GM21576 (cell line): Measurements from ENCODE around the gene MAB21L3.

Source experiments
- ATAC-seq: cut with Tn5 transposase; IDR thresholded peaks from one replicate; pipeline ENCODE4 v1.9.1; 2021; ENCODE audit warnings: mild to moderate bottlenecking, moderate library complexity; ENCODE audit not compliant: unreplicated experiment

The MAB21L3 gene

GRCh38 chr1:116110567-116111523 is at the start of gene MAB21L3:
MAB21L3 (plus strand) TSS chr1:116111399; CDS start chr1:116112616, 1,217 bp downstream.
- no peak for ATAC-seq

GRCh38 chr1:116062201-116062600 is 49.0 kb upstream of the MAB21L3 start:
- no peak for ATAC-seq

- no peak for ATAC-seq
Observed at GRCh38 chr1:116064616-116065015, 46.6 kb upstream of the MAB21L3 start.

DNA sequence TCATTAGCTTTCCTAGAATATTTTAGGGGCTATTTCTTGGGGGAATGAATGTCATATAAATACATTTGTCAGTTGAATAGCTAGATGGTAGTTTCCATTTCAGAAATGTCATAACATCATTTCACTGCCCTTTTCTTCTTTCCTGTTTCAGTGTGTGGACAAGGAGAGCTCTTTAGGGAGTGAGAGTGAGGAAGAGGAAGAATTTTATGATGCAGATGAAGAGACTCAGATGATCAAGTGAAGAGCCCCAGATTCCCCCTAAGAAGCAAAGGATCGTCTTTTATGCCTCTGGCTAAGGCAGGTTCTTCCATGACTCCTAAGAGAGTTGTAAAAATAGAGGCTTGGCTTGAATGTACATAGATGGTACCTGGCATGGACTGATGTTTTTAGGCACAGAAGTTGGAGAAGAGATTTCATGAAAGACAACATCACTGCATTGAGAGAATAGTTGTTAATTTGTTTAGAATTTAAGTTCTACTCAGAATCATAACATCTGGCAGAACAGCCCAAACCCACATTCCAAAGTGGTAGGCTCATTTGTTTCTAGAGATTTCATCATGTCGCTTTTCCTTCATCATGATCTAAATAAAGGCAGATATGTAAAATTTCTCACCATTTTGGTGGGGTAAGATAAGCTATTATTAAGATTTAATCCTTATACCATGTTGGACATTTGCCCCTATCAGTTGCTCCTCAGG is 44.2 kb upstream of the MAB21L3 start:
- no peak for ATAC-seq

DNA sequence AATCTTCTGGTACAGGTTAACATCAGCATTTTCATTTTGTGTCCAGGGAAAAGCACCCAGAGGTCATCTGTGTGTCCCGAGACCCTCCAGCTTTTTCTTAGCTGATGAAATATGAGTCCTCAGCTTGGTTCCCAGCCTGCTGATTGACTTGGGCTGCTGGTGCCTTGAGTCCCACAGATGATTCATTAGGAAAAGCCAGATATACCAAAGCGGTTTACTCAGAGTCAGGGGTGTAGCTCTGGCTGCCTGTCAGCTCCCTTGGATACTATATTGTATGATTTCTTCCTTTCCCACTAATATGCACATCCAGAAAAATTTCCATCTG is 43.7 kb upstream of the MAB21L3 start:
- no peak for ATAC-seq

DNA sequence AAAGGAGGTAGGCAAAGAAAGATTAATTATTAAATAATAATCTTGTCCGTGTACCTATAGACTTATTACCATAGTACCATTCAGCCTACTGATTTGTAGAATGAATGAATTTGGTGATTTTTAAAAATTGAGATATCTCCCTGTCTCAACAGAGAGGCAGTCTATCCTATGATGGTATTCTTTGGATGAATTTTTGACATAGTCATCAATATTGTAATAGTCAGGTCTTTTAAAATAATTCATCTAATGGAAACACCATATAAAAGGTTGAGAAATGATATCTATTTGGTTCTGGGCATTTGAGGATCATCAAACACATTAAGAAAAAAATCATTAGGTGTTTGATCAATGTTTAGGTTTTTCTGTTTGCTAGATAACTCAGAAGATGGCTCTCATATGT is 35.6 kb upstream of the MAB21L3 start:
- ATAC-seq: no peak

DNA sequence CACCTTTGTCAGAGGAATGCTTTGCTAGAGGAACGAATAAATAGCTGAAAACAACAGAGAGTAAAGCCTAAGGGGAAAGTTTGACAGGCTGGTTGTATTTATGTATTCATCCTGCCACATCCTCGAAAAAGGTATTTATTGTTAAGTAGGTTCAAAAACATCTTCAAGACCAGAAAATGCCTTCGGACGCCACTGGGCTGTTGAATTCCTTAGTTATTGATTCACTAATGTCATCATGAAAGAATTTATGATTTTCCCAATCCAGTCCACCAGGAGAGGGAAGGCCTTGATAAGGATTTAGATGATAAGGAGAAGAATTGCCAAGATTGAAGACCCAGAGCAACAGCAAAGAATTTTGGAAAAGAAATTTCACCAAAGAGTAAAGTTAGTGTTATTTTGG is 35.2 kb upstream of the MAB21L3 start:
- ATAC-seq: no peak

DNA sequence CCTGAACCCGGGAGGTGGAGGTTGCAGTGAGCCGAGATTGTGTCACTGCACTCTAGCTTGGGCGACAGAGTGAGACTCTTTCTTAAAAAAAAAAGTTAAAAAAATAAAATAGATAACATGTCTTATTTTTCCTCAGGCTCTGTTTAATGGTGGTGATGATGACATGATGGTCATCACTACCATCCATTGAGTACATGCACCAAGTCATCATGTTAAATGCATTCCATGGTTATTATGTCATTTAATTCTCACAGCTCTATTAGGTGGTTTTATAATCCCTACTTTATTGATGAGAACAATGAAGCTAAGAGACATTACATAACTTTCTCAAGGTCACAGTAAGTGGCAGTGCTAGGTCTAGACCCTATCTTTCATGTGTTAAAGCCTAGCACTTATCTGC is 34.4 kb upstream of the MAB21L3 start:
- no peak for ATAC-seq

- ATAC-seq: no peak
Observed at GRCh38 chr1:116078699-116079223, 32.4 kb upstream of the MAB21L3 start.

DNA sequence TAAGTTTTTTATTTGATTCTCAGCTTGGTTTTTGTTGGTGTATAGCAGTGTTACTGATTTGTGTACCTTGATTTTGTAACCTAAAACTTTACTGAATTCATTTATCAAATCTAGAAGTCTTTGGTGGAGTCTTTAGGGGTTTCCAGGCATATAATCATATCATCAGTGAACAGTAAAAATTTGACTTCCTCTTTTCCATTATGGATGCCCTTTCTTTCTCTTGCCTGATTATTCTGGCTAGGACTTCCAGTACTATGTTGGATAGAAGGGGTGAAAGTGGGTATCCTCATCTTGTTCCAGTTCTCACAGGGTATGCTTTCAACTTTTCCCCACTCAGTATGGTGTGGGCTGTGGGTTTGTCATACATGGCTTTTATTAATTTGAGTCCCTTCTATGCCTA is 23.6 kb upstream of the MAB21L3 start:
- no peak for ATAC-seq

GRCh38 chr1:116089870-116090269 is 21.3 kb upstream of the MAB21L3 start:
- ATAC-seq: no peak

DNA sequence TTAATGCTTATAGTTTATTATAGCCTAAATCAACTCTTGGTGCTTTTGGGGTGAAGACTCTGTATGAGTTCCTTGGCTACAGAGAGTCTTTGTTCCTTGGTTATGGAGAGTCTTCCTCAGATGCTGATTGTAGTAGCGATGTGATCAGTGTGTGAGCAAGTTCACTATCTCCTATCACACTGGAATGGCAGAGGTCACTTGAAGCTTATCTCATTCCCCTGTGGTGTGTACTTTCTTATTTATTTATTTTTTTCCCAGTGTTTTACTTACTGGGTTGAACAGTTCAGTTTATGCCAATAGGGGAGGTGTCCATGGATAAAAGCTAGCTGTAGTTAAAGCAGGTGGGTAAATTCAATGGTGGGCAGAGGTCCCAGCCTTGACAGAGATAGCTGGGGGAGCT is 20.1 kb upstream of the MAB21L3 start:
- no peak for ATAC-seq

DNA sequence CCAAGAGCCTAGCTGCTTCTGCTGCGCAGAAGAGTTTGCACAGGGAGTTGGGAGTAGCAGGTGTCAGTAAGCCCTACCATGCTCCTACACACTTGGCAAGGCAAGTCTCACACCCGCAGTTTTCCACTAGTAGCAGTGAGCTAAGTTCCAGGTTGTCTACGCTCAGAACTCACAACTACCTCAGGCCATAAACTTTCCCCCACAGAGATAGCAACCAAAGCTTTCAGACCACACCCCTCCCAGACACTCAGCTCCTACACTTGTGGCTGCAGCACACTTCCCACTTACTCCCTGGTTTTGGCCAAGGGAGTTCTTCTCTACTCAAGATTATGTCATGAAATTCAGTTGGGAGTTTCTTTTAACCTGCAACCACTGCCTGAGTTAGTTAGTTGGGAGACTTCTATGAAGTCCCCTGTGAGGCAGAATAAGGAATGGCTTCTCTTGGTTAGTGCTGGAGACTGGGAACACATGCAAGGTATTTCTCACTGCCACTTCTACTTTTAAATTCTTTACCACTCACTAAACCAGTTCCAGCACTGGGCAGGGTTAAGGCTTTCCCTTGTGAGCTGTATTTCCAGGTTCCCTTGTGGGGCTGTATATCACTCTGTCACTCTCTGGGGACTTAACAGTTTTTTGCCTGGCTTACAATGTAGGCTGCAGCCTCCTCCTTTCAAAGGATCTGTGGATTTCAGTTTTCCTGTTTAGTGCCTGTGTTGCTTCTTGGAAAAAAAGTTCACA is 18.3 kb upstream of the MAB21L3 start:
- no peak for ATAC-seq

DNA sequence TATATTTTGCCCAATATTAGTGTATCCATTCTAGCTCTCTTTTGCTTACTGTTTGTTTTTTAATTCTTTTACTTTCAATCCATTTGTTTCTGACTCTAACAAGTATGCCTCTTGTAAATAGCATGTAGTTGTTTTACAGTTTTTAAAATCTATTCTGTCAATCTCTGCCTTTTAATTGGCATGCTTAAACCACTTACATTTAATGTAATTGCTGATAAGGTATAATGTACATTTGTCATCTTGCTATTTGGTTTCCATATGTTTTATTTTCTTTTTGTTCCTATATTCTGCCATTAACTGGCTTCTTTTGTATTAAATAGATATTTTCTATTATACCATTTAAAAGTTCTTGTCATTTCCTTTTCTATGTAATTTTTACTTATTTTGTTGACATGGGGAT is 16.2 kb upstream of the MAB21L3 start:
- ATAC-seq: no peak

DNA sequence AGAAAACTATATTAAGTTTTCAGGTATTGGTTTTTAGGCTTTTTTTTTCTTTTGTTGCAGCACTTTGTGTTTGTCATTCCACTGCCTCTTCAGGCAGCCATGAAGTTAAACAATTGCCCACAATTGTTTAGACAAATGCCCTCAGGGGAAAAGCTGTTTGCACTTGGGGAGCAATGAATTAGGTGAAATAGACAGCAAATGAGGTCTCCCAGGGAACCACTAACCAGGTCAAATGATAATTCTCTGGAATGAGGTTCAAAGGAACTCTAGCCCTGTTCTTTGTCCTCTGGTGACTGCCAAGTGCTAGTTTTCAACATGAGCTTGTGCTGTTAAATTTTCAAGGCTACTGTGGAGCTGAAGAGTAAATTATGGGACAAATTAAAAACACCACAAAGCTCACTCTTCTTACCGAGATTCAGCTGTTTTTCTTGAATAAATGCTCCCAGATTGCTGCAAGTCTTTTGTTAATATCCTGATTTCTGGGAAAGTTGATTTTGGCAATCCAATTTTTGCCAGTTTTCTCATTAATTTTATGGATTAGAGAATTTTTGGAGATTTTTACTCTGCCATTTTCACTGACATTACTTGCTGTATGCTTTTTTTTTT is 15.1 kb upstream of the MAB21L3 start:
- ATAC-seq: no peak

- ATAC-seq: no peak
Observed at GRCh38 chr1:116097626-116098025, 13.6 kb upstream of the MAB21L3 start.

GRCh38 chr1:116099379-116099778 is 11.8 kb upstream of the MAB21L3 start:
- no peak for ATAC-seq

DNA sequence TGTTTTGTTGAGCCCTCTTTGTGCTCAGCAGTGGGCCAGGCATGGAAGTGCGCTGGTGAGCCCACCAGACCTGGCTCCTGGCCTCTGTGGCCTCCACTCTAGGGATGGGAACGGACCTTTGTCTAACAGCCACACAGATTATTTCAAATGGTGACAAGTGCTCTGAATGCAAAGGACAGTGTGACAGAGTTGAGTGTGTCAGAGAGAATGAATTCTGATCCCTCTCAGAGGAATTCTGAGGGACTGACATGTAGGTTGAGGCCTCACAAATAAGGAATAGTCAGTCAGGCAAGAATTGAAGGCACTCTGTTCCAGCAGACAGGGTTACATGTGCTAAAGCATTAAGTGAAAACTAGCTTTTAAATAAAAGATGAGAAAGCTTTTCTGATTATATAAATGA is 11.3 kb upstream of the MAB21L3 start:
- no peak for ATAC-seq

DNA sequence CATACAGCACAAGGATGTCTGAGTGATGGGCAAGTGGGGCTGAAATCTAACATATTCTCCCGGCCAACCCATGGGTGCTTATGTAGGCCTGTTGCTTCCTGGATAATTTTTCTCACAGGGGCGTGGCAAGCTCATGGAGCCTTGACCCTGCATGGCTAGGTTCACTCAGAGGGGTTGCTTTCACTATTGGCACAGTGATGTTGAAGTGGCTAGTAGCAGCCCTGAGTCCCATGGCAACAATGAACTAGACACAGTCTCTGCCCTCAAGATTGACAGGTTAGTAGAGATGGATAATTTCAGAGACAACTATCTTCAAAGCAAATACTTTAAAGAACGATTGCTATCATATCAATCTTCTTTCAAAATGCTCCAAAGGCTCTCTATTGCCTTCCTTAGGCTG is 6.5 kb upstream of the MAB21L3 start:
- ATAC-seq: no peak

DNA sequence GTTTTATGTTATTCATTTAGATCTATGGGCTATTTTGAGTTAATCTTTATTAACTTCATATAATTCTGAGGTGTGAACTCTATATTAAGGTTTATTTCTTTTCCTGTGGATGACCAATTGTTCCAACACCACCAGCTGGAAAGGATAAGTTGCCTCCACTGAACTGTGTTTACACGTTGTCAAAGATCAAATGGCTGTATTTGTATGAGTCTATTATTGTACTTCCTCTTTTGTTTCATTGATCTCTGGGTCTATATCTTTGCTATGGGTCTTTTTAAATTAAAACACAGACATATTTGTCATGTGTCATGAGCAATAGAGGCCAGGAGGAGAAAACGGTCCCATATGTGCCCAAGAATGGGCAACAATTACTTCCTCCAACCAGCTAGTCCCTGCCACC is 5.2 kb upstream of the MAB21L3 start:
- no peak for ATAC-seq

DNA sequence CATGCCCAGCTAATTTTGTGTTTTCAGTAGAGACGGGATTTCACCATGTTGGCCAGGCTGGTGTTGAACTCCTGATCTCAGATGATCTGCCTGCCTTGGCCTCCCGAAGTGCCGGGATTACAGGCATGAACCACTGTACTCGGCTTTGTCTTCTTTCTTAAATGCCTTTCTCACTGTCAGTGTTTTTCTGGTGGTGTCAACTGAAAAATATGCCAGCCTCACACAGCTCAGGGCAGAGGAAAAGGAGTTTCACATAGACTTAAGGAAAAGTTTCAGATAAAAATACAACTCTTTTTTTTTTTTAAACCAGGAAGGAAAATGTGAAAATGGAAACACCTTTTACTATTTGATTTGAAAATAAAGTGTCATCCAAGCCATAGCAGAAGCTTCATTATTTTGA is 4.6 kb upstream of the MAB21L3 start:
- no peak for ATAC-seq
